Measurements from ENCODE around the gene CYP39A1. TPM values are rescaled to one million over a fixed set of nuclear protein-coding genes. Genes with fewer than 3 reads are reported as not detected.
A peak's percentile ranks its signal among the peaks of the same experiment; 100 is the strongest.

The CYP39A1 gene
- total and polyA plus RNA-seq, 2 donors (not counting 1 experiment from before 2014, with no cell fraction given) = not detected

- H3K9ac ChIP-seq (ENCODE audit: low read length) = peak overlapping the region; percentile 22
- no peaks in the 10 kb centered on the region for H3K79me2 ChIP-seq (ENCODE audit: control insufficient read depth, insufficient read depth, low read length)
- Mint-ChIP-seq H3K4me1 (peaks cover 19% of the 10 kb centered on the region), H3K27ac (no peak overlapping the region), H3K27me3 (peaks cover 3% of the 10 kb centered on the region), H3K4me3 (no peak overlapping the region), H3K9me3 (ENCODE audit: insufficient read depth) (no peaks in the 10 kb centered on the region)
- H3K4me2 ChIP-seq (replicated peaks; ENCODE audit: low read depth, low read length, poor library complexity, severe bottlenecking) = peak overlapping the region; percentile 33
- H3K9me3 ChIP-seq (ENCODE audit: control extremely low read depth in 1 of 3, control insufficient read depth in 2 of 3, insufficient read depth in 1 of 3, low read length in 2 of 3) = no peaks in the 10 kb centered on the region
- no peaks in the 10 kb centered on the region for H3K27me3 ChIP-seq (replicated peaks in 1 of 4; ENCODE audit: control extremely low read depth in 1 of 4, control insufficient read depth in 3 of 4, insufficient read depth in 4 of 4, low read length in 3 of 4)
- H2AFZ ChIP-seq (ENCODE audit: insufficient read depth, low read depth, low read length, poor library complexity, severe bottlenecking) = peak overlapping the region; percentile 11
- ChIA-PET CTCF (no interaction called here), POLR2A (no interaction called here)
- intact Hi-C loops (cut with micrococcal nuclease) = no loop called here
- peaks cover 15 to 20% of the 10 kb centered on the region in 2 donors for H3K4me1 ChIP-seq (ENCODE audit: control insufficient read depth in 2 of 2, insufficient read depth in 2 of 2, low read length in 2 of 2)
- peak overlapping the region in 1 of 2 donors; percentile 44 for H3K27ac ChIP-seq (ENCODE audit: low read length in 2 of 2)
- TF ChIP-seq CTCF (IDR thresholded peaks at IDR 0.05) = no peak
- 30% methylated on average over 3 of the region's 4 CpGs for WGBS (ENCODE audit: insufficient coverage)
- H3K36me3 ChIP-seq (replicated peaks in 1 of 2; ENCODE audit: control extremely low read depth in 1 of 2, control insufficient read depth in 1 of 2, extremely low read depth in 1 of 2, insufficient read depth in 2 of 2, low read length in 1 of 2) = no peaks in the 10 kb centered on the region
- DNase-seq (no peak), ATAC-seq (ENCODE audit: low read depth) (no peak)
- no peak overlapping the region for H3K4me3 ChIP-seq (ENCODE audit: control extremely low read depth in 1 of 5, extremely low read depth in 1 of 5, insufficient read depth in 1 of 5, low read depth in 2 of 5, low read length in 4 of 5)
- no peaks in the 10 kb centered on the region for H4K20me1 ChIP-seq (ENCODE audit: control insufficient read depth, insufficient read depth, low read length, poor library complexity, severe bottlenecking)
Measured at GRCh38 chr6:46556053-46556452, 96.6 kb downstream of the CYP39A1 start.

- POLR2A ChIA-PET = no interaction called here
- no peaks in the 10 kb centered on the region for H3K36me3 ChIP-seq (replicated peaks in 1 of 2; ENCODE audit: control extremely low read depth in 1 of 2, control insufficient read depth in 1 of 2, extremely low read depth in 1 of 2, insufficient read depth in 2 of 2, low read length in 1 of 2)
- no peak overlapping the region for H3K4me2 ChIP-seq (replicated peaks; ENCODE audit: low read depth, low read length, poor library complexity, severe bottlenecking)
- Mint-ChIP-seq H3K4me3 (no peak overlapping the region), H3K27ac (no peak overlapping the region), H3K9me3 (ENCODE audit: insufficient read depth) (no peaks in the 10 kb centered on the region), H3K4me1 (peaks cover 19% of the 10 kb centered on the region), H3K27me3 (peaks cover 3% of the 10 kb centered on the region)
- WGBS (ENCODE audit: insufficient coverage) = 75% methylated on average over 1 of the region's 1 CpG
- no peak overlapping the region for H3K9ac ChIP-seq (ENCODE audit: low read length)
- CTCF ChIA-PET = no interaction called here
- ATAC-seq (ENCODE audit: low read depth) = no peak
- H3K27ac ChIP-seq (ENCODE audit: low read length in 2 of 2) = no peak overlapping the region
- H3K4me3 ChIP-seq (ENCODE audit: control extremely low read depth in 1 of 5, extremely low read depth in 1 of 5, insufficient read depth in 1 of 5, low read depth in 2 of 5, low read length in 4 of 5) = no peak overlapping the region
- no peaks in the 10 kb centered on the region for H3K27me3 ChIP-seq (replicated peaks in 1 of 4; ENCODE audit: control extremely low read depth in 1 of 4, control insufficient read depth in 3 of 4, insufficient read depth in 4 of 4, low read length in 3 of 4)
- H4K20me1 ChIP-seq (ENCODE audit: control insufficient read depth, insufficient read depth, low read length, poor library complexity, severe bottlenecking) = no peaks in the 10 kb centered on the region
- H3K79me2 ChIP-seq (ENCODE audit: control insufficient read depth, insufficient read depth, low read length) = no peaks in the 10 kb centered on the region
- peaks cover 15 to 20% of the 10 kb centered on the region in 2 donors for H3K4me1 ChIP-seq (ENCODE audit: control insufficient read depth in 2 of 2, insufficient read depth in 2 of 2, low read length in 2 of 2)
- no peak overlapping the region for H2AFZ ChIP-seq (ENCODE audit: insufficient read depth, low read depth, low read length, poor library complexity, severe bottlenecking)
- TF ChIP-seq CTCF (IDR thresholded peaks at IDR 0.05) = no peak
- TF ChIP-seq EZH2 (IDR thresholded peaks at IDR 0.05; ENCODE audit: borderline replicate concordance, insufficient read depth, low read depth, low read length, poor library complexity, severe bottlenecking) = no peak
- H3K9me3 ChIP-seq (ENCODE audit: control extremely low read depth in 1 of 3, control insufficient read depth in 2 of 3, insufficient read depth in 1 of 3, low read length in 2 of 3) = no peaks in the 10 kb centered on the region
- DNase-seq = no peak
- intact Hi-C loops (cut with micrococcal nuclease) = no loop called here
Measured at GRCh38 chr6:46555129-46555528, 97.5 kb downstream of the CYP39A1 start.
